Neural crest cell (in vitro differentiated cells): ENCODE results near the gene TLE3. TPM values are rescaled to one million over a fixed set of nuclear protein-coding genes. Genes with fewer than 3 reads are reported as not detected.

Source experiments
- DNase-seq: peaks from one replicate; pipeline ENCODE4 v3.0.0; 2021; ENCODE audit warnings: low read depth, mixed read lengths, low spot score
- H3K27ac Mint-ChIP-seq: one replicate; pipeline ENCODE4 v1.8.0; 2021; ENCODE audit warnings: mild to moderate bottlenecking, mixed read lengths; ENCODE audit not compliant: unreplicated experiment
- H3K27me3 Mint-ChIP-seq: 2 replicates; pipeline ENCODE4 v1.8.0; 2021; ENCODE audit warnings: low read depth, mild to moderate bottlenecking, mixed read lengths
- H3K36me3 Mint-ChIP-seq: 2 replicates; pipeline ENCODE4 v1.8.0; 2021; ENCODE audit warnings: low read depth, mild to moderate bottlenecking, mixed read lengths
- H3K4me1 Mint-ChIP-seq: 2 replicates; pipeline ENCODE4 v1.8.0; 2021; ENCODE audit warnings: mixed read lengths
- H3K4me3 Mint-ChIP-seq: one replicate; pipeline ENCODE4 v1.8.0; 2021; ENCODE audit warnings: mild to moderate bottlenecking, mixed read lengths
- H3K9me3 Mint-ChIP-seq: 2 replicates; pipeline ENCODE4 v1.8.0; 2021; ENCODE audit warnings: mixed read lengths
- total RNA-seq: library from RNA; stranded (reverse); gene quantifications from 2 replicates; pipeline ENCODE4 v1.2.1, GENCODE V29; 2021
- TF ChIP-seq, protein P1 (sequence below): fragments of 200-600 bp; sonication (generic); conservative IDR thresholded peaks from 2 replicates; pipeline ENCODE4 v1.5.0; 2021; ENCODE audit warnings: antibody characterized with exemption, mild to moderate bottlenecking

The TLE3 gene
- total RNA-seq, 1 donor from 2014 or later: 89.9 TPM

- Mint-ChIP-seq H3K36me3 (peaks cover 2% of the 10 kb centered on the region), H3K9me3 (no peaks in the 10 kb centered on the region), H3K4me3 (peak overlapping the region; percentile 99), H3K27me3 (peaks cover 56% of the 10 kb centered on the region), H3K4me1 (peaks cover 51% of the 10 kb centered on the region), H3K27ac (peak overlapping the region; percentile 72)
- no peak for DNase-seq
- TF ChIP-seq, protein P1, sequence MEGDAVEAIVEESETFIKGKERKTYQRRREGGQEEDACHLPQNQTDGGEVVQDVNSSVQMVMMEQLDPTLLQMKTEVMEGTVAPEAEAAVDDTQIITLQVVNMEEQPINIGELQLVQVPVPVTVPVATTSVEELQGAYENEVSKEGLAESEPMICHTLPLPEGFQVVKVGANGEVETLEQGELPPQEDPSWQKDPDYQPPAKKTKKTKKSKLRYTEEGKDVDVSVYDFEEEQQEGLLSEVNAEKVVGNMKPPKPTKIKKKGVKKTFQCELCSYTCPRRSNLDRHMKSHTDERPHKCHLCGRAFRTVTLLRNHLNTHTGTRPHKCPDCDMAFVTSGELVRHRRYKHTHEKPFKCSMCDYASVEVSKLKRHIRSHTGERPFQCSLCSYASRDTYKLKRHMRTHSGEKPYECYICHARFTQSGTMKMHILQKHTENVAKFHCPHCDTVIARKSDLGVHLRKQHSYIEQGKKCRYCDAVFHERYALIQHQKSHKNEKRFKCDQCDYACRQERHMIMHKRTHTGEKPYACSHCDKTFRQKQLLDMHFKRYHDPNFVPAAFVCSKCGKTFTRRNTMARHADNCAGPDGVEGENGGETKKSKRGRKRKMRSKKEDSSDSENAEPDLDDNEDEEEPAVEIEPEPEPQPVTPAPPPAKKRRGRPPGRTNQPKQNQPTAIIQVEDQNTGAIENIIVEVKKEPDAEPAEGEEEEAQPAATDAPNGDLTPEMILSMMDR: no peak
These were observed 2.3 kb upstream of the TLE3 start for GRCh38 chr15:70099967-70100473.

DNA sequence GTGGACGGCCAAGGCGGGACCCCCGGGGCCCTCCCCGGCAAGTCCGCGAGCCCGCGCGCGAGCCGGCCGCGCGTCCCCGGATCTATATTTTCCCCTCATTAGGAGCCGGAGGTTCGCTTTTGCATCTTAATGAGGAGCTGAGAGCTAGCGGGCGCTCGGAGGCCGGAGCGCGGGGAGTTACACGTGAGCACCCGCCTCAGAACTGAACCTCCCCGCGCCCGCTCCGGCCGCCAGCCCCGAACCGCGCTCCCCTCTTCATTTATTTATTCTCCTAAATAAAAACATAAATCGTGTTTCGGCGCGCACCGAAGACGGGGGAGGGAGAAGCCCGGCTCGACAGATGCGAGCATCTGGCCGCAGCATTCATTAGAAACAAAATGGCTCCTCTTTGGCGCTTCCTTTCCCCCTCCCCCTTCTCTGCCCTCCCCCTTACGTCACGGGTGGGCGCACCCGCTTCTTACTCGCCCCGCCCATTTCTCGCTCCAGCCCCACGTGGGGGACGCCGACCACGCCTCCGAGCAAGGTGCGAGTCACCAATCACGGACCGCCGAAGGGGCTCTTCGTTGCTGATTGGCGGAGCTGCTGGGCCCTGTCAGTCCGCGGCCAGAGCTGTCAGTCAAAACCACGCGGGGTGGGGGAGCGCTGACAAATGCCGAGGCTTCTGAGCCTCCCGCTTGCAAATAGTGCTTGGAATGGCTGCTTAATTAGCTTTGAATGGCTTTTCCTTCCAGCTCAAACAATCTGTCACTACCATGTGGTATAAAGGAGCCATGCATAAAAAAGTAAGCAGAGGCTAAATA is 1.6 kb upstream of the TLE3 start:
- Mint-ChIP-seq H3K27ac (peak overlapping the region; percentile 99), H3K4me1 (peaks cover 57% of the 10 kb centered on the region), H3K4me3 (peak overlapping the region; percentile 99), H3K36me3 (peaks cover 2% of the 10 kb centered on the region), H3K9me3 (no peaks in the 10 kb centered on the region), H3K27me3 (peaks cover 57% of the 10 kb centered on the region)
- TF ChIP-seq, protein P1: no peak
- DNase-seq: peak; percentile 100

DNA sequence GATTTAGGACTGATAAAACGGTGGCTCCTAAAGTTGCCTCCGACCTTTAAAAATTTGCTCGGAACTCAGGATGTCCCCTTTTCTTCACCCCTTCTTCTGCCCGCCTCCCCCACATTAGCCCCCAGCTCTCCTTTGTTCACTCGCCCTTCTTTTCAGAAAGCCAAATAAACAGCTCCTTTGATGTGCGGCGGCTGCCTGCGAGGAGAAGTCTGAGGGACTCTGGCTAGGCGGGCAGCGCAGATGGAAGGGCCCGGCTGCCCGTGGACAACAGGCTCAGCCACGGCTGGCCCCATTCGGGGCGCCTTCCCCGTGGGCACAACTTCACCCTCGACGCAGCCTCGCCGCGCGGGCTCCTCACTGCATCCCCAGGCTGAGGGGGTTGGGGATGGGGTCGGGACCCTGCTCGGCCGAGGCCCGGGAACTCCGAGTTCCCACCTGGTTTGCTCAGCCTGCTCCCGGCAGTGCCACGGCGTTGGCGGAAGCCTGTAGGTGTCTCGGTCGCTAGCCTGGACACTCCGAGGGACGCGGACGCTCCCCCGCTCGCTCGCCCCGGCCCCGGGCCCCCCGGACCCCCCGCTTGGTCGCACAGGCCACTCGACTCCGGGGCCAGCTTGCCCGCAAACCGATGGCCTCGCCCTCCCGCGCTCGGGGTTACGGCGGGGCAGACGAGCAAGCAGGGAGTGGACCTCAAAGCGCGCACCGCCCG is 897 bp upstream of the TLE3 start:
- Mint-ChIP-seq H3K36me3 (peaks cover 2% of the 10 kb centered on the region), H3K4me1 (peaks cover 64% of the 10 kb centered on the region), H3K9me3 (no peaks in the 10 kb centered on the region), H3K27ac (peak overlapping the region; percentile 99), H3K4me3 (peak overlapping the region; percentile 100), H3K27me3 (peaks cover 53% of the 10 kb centered on the region)
- TF ChIP-seq, protein P1: no peak
- DNase-seq: peak; percentile 53

DNA sequence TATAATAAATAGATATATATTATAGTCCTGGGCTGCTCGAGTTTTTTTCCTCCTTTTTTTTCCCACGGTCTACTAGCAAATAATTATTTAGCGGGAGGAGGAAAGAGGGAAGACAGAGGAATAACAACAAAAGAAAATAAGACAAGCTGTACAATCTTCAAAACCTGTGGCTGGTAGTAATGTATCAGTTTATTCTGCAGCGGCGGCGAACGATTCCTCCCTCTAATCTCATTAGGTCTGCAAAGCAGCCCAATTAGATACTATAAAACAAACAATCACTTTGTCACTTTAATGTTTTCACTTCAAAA is 390 bp upstream of the TLE3 start:
- Mint-ChIP-seq H3K27me3 (peaks cover 53% of the 10 kb centered on the region), H3K9me3 (no peaks in the 10 kb centered on the region), H3K4me3 (peak overlapping the region; percentile 100), H3K36me3 (peaks cover 2% of the 10 kb centered on the region), H3K4me1 (peaks cover 68% of the 10 kb centered on the region), H3K27ac (peak overlapping the region; percentile 99)
- DNase-seq: no peak
- TF ChIP-seq, protein P1: peak; percentile 5

DNA sequence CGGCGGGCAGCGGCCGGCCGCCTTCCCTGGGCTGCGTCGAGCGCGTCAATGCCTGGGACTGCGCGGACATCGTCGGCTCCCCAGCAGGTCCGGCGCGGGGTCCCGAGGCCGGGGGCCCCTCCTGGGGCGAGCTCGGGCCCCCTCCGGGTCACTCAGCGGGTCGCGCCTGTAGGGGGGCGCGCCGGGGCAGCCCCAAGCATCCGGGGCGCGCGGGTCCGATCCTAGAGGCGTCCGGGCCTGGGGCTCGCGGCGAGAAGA is 725 bp downstream of the TLE3 start:
- H3K4me1 Mint-ChIP-seq: peaks cover 69% of the 10 kb centered on the region
- TF ChIP-seq, protein P1: no peak
- H3K27ac Mint-ChIP-seq: no peak overlapping the region
- peaks cover 48% of the 10 kb centered on the region for H3K27me3 Mint-ChIP-seq
- peak overlapping the region; percentile 100 for H3K4me3 Mint-ChIP-seq
- DNase-seq: no peak
- peaks cover 2% of the 10 kb centered on the region for H3K36me3 Mint-ChIP-seq
- no peaks in the 10 kb centered on the region for H3K9me3 Mint-ChIP-seq
